Fibroblast of lung (primary cell): ENCODE data around the gene DBH. TPM values are rescaled to one million over a fixed set of nuclear protein-coding genes. Genes with fewer than 3 reads are reported as not detected.

ENCODE experiments used
- DNase-seq, 2 donors: peaks; one replicate each; pipeline versions ENCODE4 v3.0.0 to v3.0.0-alpha.2; 2010; ENCODE audit warnings: low read depth in 2 of 2
- H2AFZ ChIP-seq: 2 replicates; pipeline ENCODE4 v1.5.1; 2012; ENCODE audit warnings: low read length, control low read depth, inconsistent platforms
- H3K27ac ChIP-seq: 2 replicates; pipeline ENCODE4 v1.5.1; 2011; ENCODE audit warnings: low read length, control low read depth; ENCODE audit not compliant: insufficient read depth
- H3K27me3 ChIP-seq: 2 replicates; pipeline ENCODE4 v1.5.1; 2011; ENCODE audit warnings: mild to moderate bottlenecking, low read length; ENCODE audit not compliant: control insufficient read depth, insufficient read depth
- H3K36me3 ChIP-seq: 2 replicates; pipeline ENCODE4 v1.5.1; 2011; ENCODE audit warnings: low read length; ENCODE audit not compliant: control insufficient read depth, insufficient read depth
- H3K4me1 ChIP-seq: 2 replicates; pipeline ENCODE4 v1.5.1; 2011; ENCODE audit warnings: low read length; ENCODE audit not compliant: control insufficient read depth, insufficient read depth; ENCODE audit errors: extremely low read depth
- H3K4me2 ChIP-seq: 2 replicates; pipeline ENCODE4 v1.5.1; 2011; ENCODE audit warnings: low read length, control low read depth; ENCODE audit not compliant: insufficient read depth; ENCODE audit errors: extremely low read depth
- H3K4me3 ChIP-seq, 4 experiments: fragments of 200-600 bp in 1 of 4; sonication (generic) in 1 of 4; replicated peaks in 1 of 4; 2 replicates each; pipeline ENCODE4 v1.5.1; 2011 to 2016; ENCODE audit warnings: low read length in 4 of 4, low read depth in 3 of 4, mild to moderate bottlenecking in 3 of 4, control low read depth in 2 of 4, inconsistent platforms in 1 of 4, mixed read lengths in 1 of 4; ENCODE audit not compliant: insufficient read depth in 1 of 4; ENCODE audit errors: control extremely low read depth in 1 of 4
- H3K79me2 ChIP-seq: 2 replicates; pipeline ENCODE4 v1.5.1; 2012; ENCODE audit warnings: mild to moderate bottlenecking, low read length, inconsistent platforms; ENCODE audit not compliant: control insufficient read depth, insufficient read depth
- H3K9ac ChIP-seq: 2 replicates; pipeline ENCODE4 v1.5.1; 2011; ENCODE audit warnings: mild to moderate bottlenecking, low read length, control low read depth; ENCODE audit not compliant: insufficient read depth
- H3K9me3 ChIP-seq: 2 replicates; pipeline ENCODE4 v1.5.1; 2012; ENCODE audit warnings: low read depth, low read length; ENCODE audit not compliant: control insufficient read depth, insufficient read depth
- H4K20me1 ChIP-seq: 2 replicates; pipeline ENCODE4 v1.5.1; 2011; ENCODE audit warnings: low read length; ENCODE audit not compliant: control insufficient read depth, insufficient read depth; ENCODE audit errors: extremely low read depth
- EZH2 ChIP-seq: IDR thresholded peaks from 2 replicates; pipeline ENCODE4 v1.5.1; 2012; ENCODE audit warnings: low read length, control low read depth, mild to moderate bottlenecking; ENCODE audit errors: missing control alignments
- polyA plus RNA-seq, 2 donors: library from polyadenylated mRNA; depleted of rRNA in 1 of 2; stranded (reverse) in 1 of 2; unstranded in 1 of 2; fragments of >200 nt; gene quantifications; 2 replicates each; pipeline ENCODE4 v1.2.1, GENCODE V29; 2011 to 2012; ENCODE audit warnings: missing spikeins in 1 of 2
- total RNA-seq: library from RNA; depleted of rRNA; stranded (reverse); fragments of >200 nt; gene quantifications from 2 replicates; pipeline ENCODE4 v1.2.1, GENCODE V29; 2014
- TF ChIP-seq, protein P1 (sequence below), 2 donors: IDR thresholded peaks in 1 of 2; conservative IDR thresholded peaks in 1 of 2; 1 replicate in 1 of 2; 2 replicates in 1 of 2; pipeline ENCODE4 v1.5.1; 2011 to 2012; ENCODE audit warnings: low read length in 2 of 2, control low read depth in 1 of 2, inconsistent platforms in 1 of 2, low read depth in 1 of 2, mild to moderate bottlenecking in 1 of 2

The DBH gene
- total and polyA plus RNA-seq, 2 donors (not counting 1 experiment from before 2014, with no cell fraction given): not detected

DNA sequence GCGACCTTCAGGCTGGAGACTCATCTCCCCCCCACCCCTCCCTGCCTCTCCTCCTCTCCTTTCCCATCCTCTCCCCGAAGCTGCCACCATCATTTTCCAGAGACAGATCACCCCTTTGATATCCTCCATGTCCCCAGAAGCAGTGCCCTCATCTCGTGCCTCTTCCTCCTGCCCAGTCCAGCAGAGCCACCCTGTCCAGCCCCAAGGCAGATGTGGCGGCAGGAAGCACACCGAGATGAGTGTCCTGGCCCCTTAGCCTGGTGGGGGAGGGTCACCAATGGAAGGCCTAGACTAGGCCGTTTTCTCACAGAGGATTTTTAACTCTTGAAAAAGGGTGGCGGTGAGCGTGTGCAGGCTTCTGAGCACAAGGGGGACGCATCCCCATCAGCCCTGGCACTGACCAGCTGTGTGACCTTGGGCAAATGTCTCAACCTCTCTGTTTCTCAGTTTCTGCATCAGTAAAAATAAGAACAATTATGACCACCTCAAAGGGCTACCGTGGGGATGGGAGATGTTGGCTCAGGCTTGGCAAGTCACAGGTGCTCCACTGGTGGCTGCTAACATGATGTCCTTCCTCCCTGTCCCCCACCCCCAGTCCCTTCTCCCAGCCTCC is 53.1 kb downstream of the DBH start:
- Histone ChIP-seq H3K27me3 (no peaks in the 10 kb centered on the region), H3K4me1 (no peaks in the 10 kb centered on the region), H3K9ac (no peak overlapping the region), H3K9me3 (no peaks in the 10 kb centered on the region), H3K4me3 (no peak overlapping the region), H2AFZ (no peak overlapping the region), H3K27ac (no peak overlapping the region), H3K79me2 (no peaks in the 10 kb centered on the region), H3K36me3 (no peaks in the 10 kb centered on the region), H4K20me1 (no peaks in the 10 kb centered on the region), H3K4me2 (no peak overlapping the region)
- no peak for DNase-seq
- TF ChIP-seq, protein P1, sequence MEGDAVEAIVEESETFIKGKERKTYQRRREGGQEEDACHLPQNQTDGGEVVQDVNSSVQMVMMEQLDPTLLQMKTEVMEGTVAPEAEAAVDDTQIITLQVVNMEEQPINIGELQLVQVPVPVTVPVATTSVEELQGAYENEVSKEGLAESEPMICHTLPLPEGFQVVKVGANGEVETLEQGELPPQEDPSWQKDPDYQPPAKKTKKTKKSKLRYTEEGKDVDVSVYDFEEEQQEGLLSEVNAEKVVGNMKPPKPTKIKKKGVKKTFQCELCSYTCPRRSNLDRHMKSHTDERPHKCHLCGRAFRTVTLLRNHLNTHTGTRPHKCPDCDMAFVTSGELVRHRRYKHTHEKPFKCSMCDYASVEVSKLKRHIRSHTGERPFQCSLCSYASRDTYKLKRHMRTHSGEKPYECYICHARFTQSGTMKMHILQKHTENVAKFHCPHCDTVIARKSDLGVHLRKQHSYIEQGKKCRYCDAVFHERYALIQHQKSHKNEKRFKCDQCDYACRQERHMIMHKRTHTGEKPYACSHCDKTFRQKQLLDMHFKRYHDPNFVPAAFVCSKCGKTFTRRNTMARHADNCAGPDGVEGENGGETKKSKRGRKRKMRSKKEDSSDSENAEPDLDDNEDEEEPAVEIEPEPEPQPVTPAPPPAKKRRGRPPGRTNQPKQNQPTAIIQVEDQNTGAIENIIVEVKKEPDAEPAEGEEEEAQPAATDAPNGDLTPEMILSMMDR (conservative IDR thresholded peaks at IDR 0.05 in 1 of 2, IDR thresholded peaks at IDR 0.05 in 1 of 2; ENCODE audit: low read depth in 1 of 2, low read length in 2 of 2): no peak
- TF ChIP-seq EZH2: no peak

DNA sequence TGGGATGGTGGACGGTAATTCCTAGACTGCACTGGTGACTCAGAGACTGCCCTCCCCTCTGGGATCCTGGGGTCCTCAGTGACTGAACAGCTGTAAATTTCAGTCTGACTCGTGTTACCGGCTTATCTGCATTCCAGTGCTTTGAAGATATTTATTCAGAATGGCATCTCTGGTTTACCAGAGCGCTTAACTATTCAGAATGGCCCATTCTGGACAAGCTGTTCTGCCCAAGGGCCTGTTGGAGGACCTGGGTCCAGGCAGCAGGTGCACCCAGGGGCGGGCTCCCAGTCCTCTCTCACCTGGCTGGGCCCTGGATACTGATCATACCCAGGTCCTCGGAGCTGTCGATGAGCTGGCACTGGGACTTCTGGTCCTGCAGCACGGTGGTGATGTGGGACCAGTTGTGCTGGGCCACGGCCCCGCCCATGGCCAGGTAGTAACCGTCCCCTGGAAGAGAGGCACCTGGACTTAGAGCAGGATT is 54.0 kb downstream of the DBH start:
- H3K79me2 ChIP-seq: no peaks in the 10 kb centered on the region
- no peak for TF ChIP-seq EZH2
- TF ChIP-seq, protein P1 (conservative IDR thresholded peaks at IDR 0.05 in 1 of 2, IDR thresholded peaks at IDR 0.05 in 1 of 2; ENCODE audit: low read depth in 1 of 2, low read length in 2 of 2): no peak
- H4K20me1 ChIP-seq: no peaks in the 10 kb centered on the region
- H3K4me3 ChIP-seq: no peak overlapping the region
- no peak overlapping the region for H3K9ac ChIP-seq
- no peak for DNase-seq
- H3K27me3 ChIP-seq: no peaks in the 10 kb centered on the region
- H3K27ac ChIP-seq: no peak overlapping the region
- H3K4me2 ChIP-seq: no peak overlapping the region
- H3K4me1 ChIP-seq: no peaks in the 10 kb centered on the region
- no peak overlapping the region for H2AFZ ChIP-seq
- no peaks in the 10 kb centered on the region for H3K9me3 ChIP-seq
- no peaks in the 10 kb centered on the region for H3K36me3 ChIP-seq

GRCh38 chr9:133691191-133691590 is 55.0 kb downstream of the DBH start:
- no peak for TF ChIP-seq EZH2
- TF ChIP-seq, protein P1 (conservative IDR thresholded peaks at IDR 0.05 in 1 of 2, IDR thresholded peaks at IDR 0.05 in 1 of 2; ENCODE audit: low read depth in 1 of 2, low read length in 2 of 2): no peak
- Histone ChIP-seq H3K27ac (no peak overlapping the region), H2AFZ (no peak overlapping the region), H3K4me1 (no peaks in the 10 kb centered on the region), H3K9ac (no peak overlapping the region), H3K4me2 (no peak overlapping the region), H3K36me3 (no peaks in the 10 kb centered on the region), H3K4me3 (no peak overlapping the region), H3K9me3 (no peaks in the 10 kb centered on the region), H4K20me1 (no peaks in the 10 kb centered on the region), H3K79me2 (no peaks in the 10 kb centered on the region), H3K27me3 (no peaks in the 10 kb centered on the region)
- no peak for DNase-seq
